GM23338 (cell line): ENCODE data around the gene KIAA1217. TPM values are rescaled to one million over a fixed set of nuclear protein-coding genes. Genes with fewer than 3 reads are reported as not detected.

Experiments used
- ATAC-seq: fragments of 200-7000 bp; cut with Tn5 transposase; 3 replicates; pipeline ENCODE4 v1.9.1; 2020
- DNase-seq: peaks from one replicate; pipeline ENCODE4 v3.0.0-alpha.2; 2015; ENCODE audit warnings: low spot score
- H2AFZ ChIP-seq: fragments of 200-600 bp; sonication (generic); 2 replicates; pipeline ENCODE4 v1.8.0; 2016; ENCODE audit warnings: antibody characterized with exemption, mild to moderate bottlenecking, moderate library complexity
- H3F3A ChIP-seq: fragments of 200-600 bp; sonication (generic); replicated peaks from 2 replicates; pipeline ENCODE4 v1.8.0; 2017; ENCODE audit warnings: antibody characterized with exemption, mixed run types, low read depth
- H3K27ac ChIP-seq: fragments of 200-600 bp; sonication (generic); 2 replicates; pipeline ENCODE4 v1.6.1; 2016; ENCODE audit warnings: low read depth
- H3K27me3 ChIP-seq: fragments of 200-600 bp; sonication (generic); 2 replicates; pipeline ENCODE4 v1.8.0; 2016; ENCODE audit warnings: mild to moderate bottlenecking, mixed run types, moderate library complexity; ENCODE audit not compliant: insufficient read depth
- H3K36me3 ChIP-seq: fragments of 200-600 bp; sonication (generic); 2 replicates; pipeline ENCODE4 v1.8.0; 2016; ENCODE audit warnings: mild to moderate bottlenecking; ENCODE audit not compliant: insufficient read depth
- H3K4me1 ChIP-seq: fragments of 200-600 bp; sonication (generic); 2 replicates; pipeline ENCODE4 v1.8.0; 2016; ENCODE audit warnings: mild to moderate bottlenecking, moderate library complexity; ENCODE audit not compliant: insufficient read depth
- H3K4me2 ChIP-seq: fragments of 200-600 bp; sonication (generic); 2 replicates; pipeline ENCODE4 v1.7.1; 2017; ENCODE audit warnings: mixed run types
- H3K4me3 ChIP-seq: fragments of 200-600 bp; sonication (generic); 2 replicates; pipeline ENCODE4 v1.6.1; 2016; ENCODE audit warnings: mixed run types
- H3K79me2 ChIP-seq: fragments of 200-600 bp; sonication (generic); replicated peaks from 2 replicates; pipeline ENCODE4 v1.8.0; 2017; ENCODE audit warnings: mild to moderate bottlenecking; ENCODE audit not compliant: insufficient read depth
- H3K9me2 ChIP-seq: fragments of 200-600 bp; sonication (generic); 2 replicates; pipeline ENCODE4 v1.8.0; 2017; ENCODE audit not compliant: insufficient read depth
- H4K20me1 ChIP-seq: fragments of 200-600 bp; sonication (generic); replicated peaks from 2 replicates; pipeline ENCODE4 v1.8.0; 2017; ENCODE audit warnings: mild to moderate bottlenecking; ENCODE audit not compliant: insufficient read depth
- H3K27ac Mint-ChIP-seq: 2 replicates; pipeline ENCODE4 v1.8.0; 2020; ENCODE audit warnings: inconsistent platforms, mild to moderate bottlenecking, moderate library complexity, mixed read lengths
- H3K27me3 Mint-ChIP-seq: 3 replicates; pipeline ENCODE4 v1.8.0; 2022; ENCODE audit warnings: low read depth, mild to moderate bottlenecking, moderate library complexity, mixed read lengths, inconsistent platforms; ENCODE audit not compliant: insufficient read depth, poor library complexity
- H3K36me3 Mint-ChIP-seq: 3 replicates; pipeline ENCODE4 v1.8.0; 2021; ENCODE audit warnings: low read depth, mild to moderate bottlenecking, inconsistent platforms, moderate library complexity, mixed read lengths
- H3K4me1 Mint-ChIP-seq: 3 replicates; pipeline ENCODE4 v1.8.0; 2020; ENCODE audit warnings: mild to moderate bottlenecking, inconsistent platforms, mixed read lengths
- H3K4me3 Mint-ChIP-seq: 3 replicates; pipeline ENCODE4 v1.8.0; 2021; ENCODE audit warnings: moderate library complexity, mild to moderate bottlenecking, inconsistent platforms, mixed read lengths
- H3K9me3 Mint-ChIP-seq: 3 replicates; pipeline ENCODE4 v1.8.0; 2020; ENCODE audit warnings: moderate library complexity, mild to moderate bottlenecking, inconsistent platforms, mixed read lengths
- CREB1 ChIP-seq: fragments of 250-450 bp; sonication (Bioruptor Pico); IDR thresholded peaks from 2 replicates; pipeline ENCODE4 v1.5.0; 2020; ENCODE audit warnings: low read depth, mild to moderate bottlenecking, moderate library complexity
- EZH2 ChIP-seq: fragments of 200-600 bp; sonication (generic); IDR thresholded peaks from one replicate; pipeline ENCODE4 v1.8.0; 2017; ENCODE audit warnings: antibody characterized with exemption, mild to moderate bottlenecking, low read depth; ENCODE audit not compliant: unreplicated experiment
- NANOG ChIP-seq: IDR thresholded peaks from 2 replicates; pipeline ENCODE4 v1.6.1; 2016; ENCODE audit warnings: antibody characterized with exemption, borderline replicate concordance
- POLR2AphosphoS5 ChIP-seq: IDR thresholded peaks from 2 replicates; pipeline ENCODE4 v1.6.1; 2016; ENCODE audit warnings: antibody characterized with exemption, low read depth
- STAT1 ChIP-seq: IDR thresholded peaks from one replicate; pipeline ENCODE4 v1.6.1; 2016; ENCODE audit warnings: antibody characterized with exemption; ENCODE audit not compliant: unreplicated experiment
- ZNF331 ChIP-seq: fragments of 250-450 bp; sonication (Bioruptor Pico); IDR thresholded peaks from 2 replicates; pipeline ENCODE4 v1.5.0; 2020; ENCODE audit warnings: low read depth, mild to moderate bottlenecking, moderate library complexity
- ZNF462 ChIP-seq: fragments of 250-450 bp; sonication (Bioruptor Pico); IDR thresholded peaks from 2 replicates; pipeline ENCODE4 v1.5.0; 2020; ENCODE audit warnings: mild to moderate bottlenecking, moderate library complexity
- polyA plus RNA-seq: library from polyadenylated mRNA; unstranded; fragments of >200 nt; fragmentation: Nextera tagmentation; extraction: Ambion mirVana; gene quantifications from 2 replicates; pipeline ENCODE4 v1.2.1, GENCODE V29; 2016
- total RNA-seq: library from RNA; depleted of rRNA; stranded (reverse); fragments of >200 nt; shearing (Covaris generic); gene quantifications from 2 replicates; pipeline ENCODE4 v1.2.3, GENCODE V29; 2014
- TF ChIP-seq, protein P1 (sequence below): IDR thresholded peaks from 2 replicates; pipeline ENCODE4 v1.6.1; 2016; ENCODE audit warnings: antibody characterized with exemption

Gene KIAA1217
- total and polyA plus RNA-seq, 2 experiments from 2014 or later: 6.4 to 9.1 TPM

DNA sequence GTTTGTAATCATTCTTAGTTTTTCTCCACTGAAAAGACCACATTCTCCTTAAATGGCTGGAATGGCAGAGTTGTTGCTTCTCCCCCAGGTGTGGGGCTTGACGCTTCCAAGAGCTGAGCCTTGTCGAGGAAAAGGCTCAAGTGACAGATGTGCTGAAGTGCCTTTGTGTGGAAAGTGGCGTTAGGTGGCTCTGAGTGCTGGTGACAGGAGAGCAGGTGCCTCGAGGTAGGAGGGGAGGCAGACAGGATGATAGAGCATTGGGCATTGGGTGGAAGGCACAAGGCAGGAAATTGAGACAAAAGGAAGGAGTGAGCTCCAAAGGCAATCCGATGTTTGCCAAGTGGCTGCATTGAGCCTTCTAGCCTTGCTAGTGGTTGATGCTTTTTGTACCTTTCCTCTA, 6.7 kb downstream of the KIAA1217 start (continued):
- TF ChIP-seq ZNF462 (CRISPR knock-in tag) (no peak), CREB1 (CRISPR knock-in tag) (no peak), POLR2AphosphoS5 (no peak), EZH2 (no peak), NANOG (no peak)

- ATAC-seq (no peak), DNase-seq (no peak)
- H4K20me1 ChIP-seq: no peaks in the 10 kb centered on the region
- H3K27me3 Mint-ChIP-seq: no peaks in the 10 kb centered on the region
- no peak overlapping the region for H3K27ac ChIP-seq
- H3K36me3 Mint-ChIP-seq: peaks cover 45% of the 10 kb centered on the region
- no peaks in the 10 kb centered on the region for H3K9me3 Mint-ChIP-seq
- H3K9me2 ChIP-seq: peaks cover 5% of the 10 kb centered on the region; the same call in 1 of the 2 replicates
- H3K4me3 Mint-ChIP-seq: no peak overlapping the region
- peaks cover 30% of the 10 kb centered on the region for H3K4me1 Mint-ChIP-seq
- peak overlapping the region; percentile 77 for H3K27ac Mint-ChIP-seq
- no peaks in the 10 kb centered on the region for H3K79me2 ChIP-seq
- peaks cover 13% of the 10 kb centered on the region; the same call in 1 of the 2 replicates for H3K4me1 ChIP-seq
- no peak overlapping the region for H2AFZ ChIP-seq
- no peak overlapping the region for H3K4me2 ChIP-seq
- H3K36me3 ChIP-seq: no peaks in the 10 kb centered on the region; the same call in 1 of the 2 replicates
- no peaks in the 10 kb centered on the region for H3K27me3 ChIP-seq
- no peaks in the 10 kb centered on the region for H3F3A ChIP-seq
- H3K4me3 ChIP-seq: no peak overlapping the region
- no peak for TF ChIP-seq EZH2
- TF ChIP-seq, protein P1, sequence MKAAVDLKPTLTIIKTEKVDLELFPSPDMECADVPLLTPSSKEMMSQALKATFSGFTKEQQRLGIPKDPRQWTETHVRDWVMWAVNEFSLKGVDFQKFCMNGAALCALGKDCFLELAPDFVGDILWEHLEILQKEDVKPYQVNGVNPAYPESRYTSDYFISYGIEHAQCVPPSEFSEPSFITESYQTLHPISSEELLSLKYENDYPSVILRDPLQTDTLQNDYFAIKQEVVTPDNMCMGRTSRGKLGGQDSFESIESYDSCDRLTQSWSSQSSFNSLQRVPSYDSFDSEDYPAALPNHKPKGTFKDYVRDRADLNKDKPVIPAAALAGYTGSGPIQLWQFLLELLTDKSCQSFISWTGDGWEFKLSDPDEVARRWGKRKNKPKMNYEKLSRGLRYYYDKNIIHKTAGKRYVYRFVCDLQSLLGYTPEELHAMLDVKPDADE: no peak
- TF ChIP-seq STAT1: no peak
- no peak for TF ChIP-seq ZNF331
- no peak for TF ChIP-seq ZNF462 (CRISPR knock-in tag)
- TF ChIP-seq CREB1 (CRISPR knock-in tag): no peak
- TF ChIP-seq POLR2AphosphoS5: no peak
These were observed 11.0 kb downstream of the KIAA1217 start for GRCh38 chr10:24219963-24220362.
